Neural progenitor cell (in vitro differentiated cells): ENCODE results near the gene MS4A3. TPM values are rescaled to one million over a fixed set of nuclear protein-coding genes. Genes with fewer than 3 reads are reported as not detected.
"Not testable (repeated sequence)": the region's sequence is repeated elsewhere in the genome, so short reads cannot be mapped to it uniquely, and the experiment has no call there.

Source experiments
- DNase-seq: peaks from one replicate; pipeline ENCODE4 v3.0.0-alpha.2; 2016; ENCODE audit warnings: low spot score
- H2AFZ ChIP-seq: fragments of 200-600 bp; sonication (generic); replicated peaks from 2 replicates; pipeline ENCODE4 v1.6.1; 2016; ENCODE audit warnings: antibody characterized with exemption
- H3F3A ChIP-seq: fragments of 200-600 bp; sonication (generic); 2 replicates; pipeline ENCODE4 v1.6.1; 2016; ENCODE audit warnings: antibody characterized with exemption, low read depth
- H3K27ac ChIP-seq: fragments of 200-600 bp; sonication (generic); 2 replicates; pipeline ENCODE4 v1.5.1; 2016; ENCODE audit warnings: mild to moderate bottlenecking
- H3K27me3 ChIP-seq: fragments of 200-600 bp; sonication (generic); 2 replicates; pipeline ENCODE4 v1.6.1; 2016; ENCODE audit warnings: mild to moderate bottlenecking, moderate library complexity
- H3K36me3 ChIP-seq: fragments of 200-600 bp; sonication (generic); 2 replicates; pipeline ENCODE4 v1.5.1; 2016
- H3K4me1 ChIP-seq: fragments of 200-600 bp; sonication (generic); 2 replicates; pipeline ENCODE4 v1.6.1; 2016; ENCODE audit warnings: mixed run types
- H3K4me2 ChIP-seq: fragments of 200-600 bp; sonication (generic); 2 replicates; pipeline ENCODE4 v1.6.1; 2016
- H3K4me3 ChIP-seq: fragments of 200-600 bp; sonication (generic); 2 replicates; pipeline ENCODE4 v1.5.1; 2016
- H3K79me2 ChIP-seq: fragments of 200-600 bp; sonication (generic); 2 replicates; pipeline ENCODE4 v1.6.1; 2016; ENCODE audit warnings: low read depth
- H3K9ac ChIP-seq: fragments of 200-600 bp; sonication (generic); 2 replicates; pipeline ENCODE4 v1.6.1; 2016
- H3K9me3 ChIP-seq: fragments of 200-600 bp; sonication (generic); 2 replicates; pipeline ENCODE4 v1.5.1; 2016; ENCODE audit warnings: low read depth
- H4K20me1 ChIP-seq: fragments of 200-600 bp; sonication (generic); 2 replicates; pipeline ENCODE4 v1.6.1; 2016; ENCODE audit warnings: low read depth
- H3K27ac Mint-ChIP-seq: 3 replicates; pipeline ENCODE4 v1.8.0; 2021; ENCODE audit warnings: mixed read lengths
- H3K27me3 Mint-ChIP-seq: 2 replicates; pipeline ENCODE4 v1.8.0; 2022; ENCODE audit warnings: low read depth, mild to moderate bottlenecking, inconsistent platforms, moderate library complexity, mixed read lengths; ENCODE audit not compliant: insufficient read depth
- H3K36me3 Mint-ChIP-seq: 3 replicates; pipeline ENCODE4 v1.8.0; 2021; ENCODE audit warnings: mixed read lengths
- H3K4me1 Mint-ChIP-seq: 3 replicates; pipeline ENCODE4 v1.8.0; 2021; ENCODE audit warnings: mixed read lengths
- H3K4me3 Mint-ChIP-seq: 3 replicates; pipeline ENCODE4 v1.8.0; 2021; ENCODE audit warnings: mild to moderate bottlenecking, moderate library complexity, mixed read lengths
- H3K9me3 Mint-ChIP-seq: 3 replicates; pipeline ENCODE4 v1.8.0; 2020; ENCODE audit warnings: mixed read lengths
- EZH2 ChIP-seq: fragments of 200-600 bp; sonication (generic); IDR thresholded peaks from 2 replicates; pipeline ENCODE4 v1.6.1; 2017; ENCODE audit warnings: antibody characterized with exemption, mild to moderate bottlenecking, moderate library complexity
- EZH2phosphoT487 ChIP-seq: fragments of 200-600 bp; sonication (generic); IDR thresholded peaks from 2 replicates; pipeline ENCODE4 v1.6.1; 2017; ENCODE audit warnings: antibody characterized with exemption
- total RNA-seq: library from RNA; depleted of rRNA; stranded (reverse); fragments of >200 nt; gene quantifications from 2 replicates; pipeline ENCODE4 v1.2.3, GENCODE V29; 2015; ENCODE audit warnings: low replicate concordance
- TF ChIP-seq, protein P1 (sequence below): fragments of 200-600 bp; sonication (generic); IDR thresholded peaks from 2 replicates; pipeline ENCODE4 v1.5.1; 2017; ENCODE audit warnings: antibody characterized with exemption, mild to moderate bottlenecking

MS4A3 gene
- total RNA-seq, 1 donor from 2014 or later: not detected

DNA sequence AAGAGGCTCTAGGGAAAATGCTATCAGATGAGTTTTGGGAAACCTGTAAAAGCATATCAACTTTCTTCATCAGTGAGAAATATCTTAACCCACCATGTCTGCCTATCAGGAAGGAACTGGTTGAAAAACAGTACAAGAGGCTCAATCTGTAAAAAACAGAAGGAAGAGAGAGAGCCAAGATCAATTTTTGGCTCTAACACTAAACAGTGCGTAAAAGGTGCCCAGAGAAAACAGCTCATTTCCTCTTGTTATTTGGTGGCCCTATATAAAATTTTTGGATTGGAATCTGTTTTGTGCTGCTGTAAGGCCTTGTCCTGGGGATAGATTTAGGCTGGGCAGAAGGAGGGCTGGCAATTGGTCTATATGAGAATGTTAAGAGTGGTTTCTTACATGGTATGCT is 44.1 kb downstream of the MS4A3 start:
- Histone ChIP-seq H3K4me1 (no peaks in the 10 kb centered on the region), H3K4me2 (no peak overlapping the region), H3K27ac (no peak overlapping the region), H4K20me1 (no peaks in the 10 kb centered on the region), H2AFZ (no peak overlapping the region), H3K36me3 (no peaks in the 10 kb centered on the region), H3K9ac (no peak overlapping the region), H3K27me3 (no peaks in the 10 kb centered on the region), H3K79me2 (no peaks in the 10 kb centered on the region), H3F3A (no peaks in the 10 kb centered on the region), H3K4me3 (no peak overlapping the region), H3K9me3 (no peaks in the 10 kb centered on the region)
- H3K27ac Mint-ChIP-seq: no peak overlapping the region
- H3K4me3 Mint-ChIP-seq: no peak overlapping the region
- DNase-seq: no peak
- H3K9me3 Mint-ChIP-seq: no peaks in the 10 kb centered on the region
- TF ChIP-seq EZH2phosphoT487 (no peak), EZH2 (no peak)
- TF ChIP-seq, protein P1, sequence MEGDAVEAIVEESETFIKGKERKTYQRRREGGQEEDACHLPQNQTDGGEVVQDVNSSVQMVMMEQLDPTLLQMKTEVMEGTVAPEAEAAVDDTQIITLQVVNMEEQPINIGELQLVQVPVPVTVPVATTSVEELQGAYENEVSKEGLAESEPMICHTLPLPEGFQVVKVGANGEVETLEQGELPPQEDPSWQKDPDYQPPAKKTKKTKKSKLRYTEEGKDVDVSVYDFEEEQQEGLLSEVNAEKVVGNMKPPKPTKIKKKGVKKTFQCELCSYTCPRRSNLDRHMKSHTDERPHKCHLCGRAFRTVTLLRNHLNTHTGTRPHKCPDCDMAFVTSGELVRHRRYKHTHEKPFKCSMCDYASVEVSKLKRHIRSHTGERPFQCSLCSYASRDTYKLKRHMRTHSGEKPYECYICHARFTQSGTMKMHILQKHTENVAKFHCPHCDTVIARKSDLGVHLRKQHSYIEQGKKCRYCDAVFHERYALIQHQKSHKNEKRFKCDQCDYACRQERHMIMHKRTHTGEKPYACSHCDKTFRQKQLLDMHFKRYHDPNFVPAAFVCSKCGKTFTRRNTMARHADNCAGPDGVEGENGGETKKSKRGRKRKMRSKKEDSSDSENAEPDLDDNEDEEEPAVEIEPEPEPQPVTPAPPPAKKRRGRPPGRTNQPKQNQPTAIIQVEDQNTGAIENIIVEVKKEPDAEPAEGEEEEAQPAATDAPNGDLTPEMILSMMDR: no peak
- H3K4me1 Mint-ChIP-seq: no peaks in the 10 kb centered on the region
- peaks cover 2% of the 10 kb centered on the region for H3K27me3 Mint-ChIP-seq
- H3K36me3 Mint-ChIP-seq: no peaks in the 10 kb centered on the region

DNA sequence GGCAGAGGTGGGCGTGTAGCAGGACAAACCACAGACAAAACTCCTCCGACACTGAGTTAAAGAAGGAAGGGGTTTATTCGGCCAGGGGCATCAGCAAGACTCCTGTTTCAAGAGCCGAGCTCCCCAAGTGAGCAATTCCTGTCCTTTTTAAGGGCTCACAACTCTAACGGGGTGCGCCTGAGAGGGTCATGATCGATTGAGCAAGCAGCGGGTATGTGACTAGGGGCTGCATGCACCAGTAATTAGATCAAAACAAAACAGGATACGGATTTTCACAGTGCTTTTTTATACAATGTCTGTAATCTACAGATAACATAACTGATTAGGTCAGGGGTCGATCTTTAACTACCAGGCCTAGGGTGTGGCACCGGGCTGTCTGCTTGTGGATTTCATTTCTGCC is 44.9 kb downstream of the MS4A3 start:
- not testable (repeated sequence) for H3K4me1 ChIP-seq, H3K27me3 Mint-ChIP-seq, H3K4me2 ChIP-seq, H4K20me1 ChIP-seq, H3K9me3 ChIP-seq, H2AFZ ChIP-seq, H3K9me3 Mint-ChIP-seq, H3K79me2 ChIP-seq, H3K9ac ChIP-seq, H3K4me3 Mint-ChIP-seq, H3K4me1 Mint-ChIP-seq, H3K36me3 Mint-ChIP-seq, H3K27ac Mint-ChIP-seq, H3K27ac ChIP-seq, H3F3A ChIP-seq, H3K27me3 ChIP-seq, H3K4me3 ChIP-seq, DNase-seq, H3K36me3 ChIP-seq

DNA sequence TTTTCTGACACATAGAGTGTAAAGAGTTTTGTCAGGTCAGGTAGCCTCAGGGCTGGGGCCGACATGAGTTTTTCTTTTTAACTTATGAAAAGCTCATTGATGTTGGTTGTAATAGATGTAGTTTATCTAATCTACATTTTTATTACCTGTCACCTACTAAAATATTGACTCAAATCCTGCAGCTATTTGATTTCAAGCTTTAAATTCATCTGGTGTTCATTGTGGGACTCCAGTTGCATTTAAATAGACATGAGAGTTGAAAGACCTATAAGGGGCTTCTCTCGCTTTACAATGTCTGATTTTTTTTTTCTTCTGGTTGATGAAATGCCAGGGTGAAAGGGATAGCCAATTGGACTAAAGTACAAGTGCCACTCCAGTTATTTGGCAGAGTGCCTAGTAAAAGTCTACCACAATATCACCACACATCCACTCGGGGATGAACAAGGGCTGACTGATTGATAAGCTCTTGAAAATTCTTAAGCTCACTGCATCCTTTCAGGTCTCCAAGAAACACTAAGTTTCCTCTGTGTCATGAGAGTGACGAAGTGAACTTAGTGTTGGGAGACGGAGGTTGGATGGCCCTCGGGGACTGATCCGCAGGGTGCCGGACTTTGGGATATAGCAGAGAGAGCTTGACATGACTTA is 48.1 kb downstream of the MS4A3 start:
- not testable (repeated sequence) for H3K9me3 ChIP-seq, H3K9me3 Mint-ChIP-seq, H3K79me2 ChIP-seq, H3F3A ChIP-seq, DNase-seq, H3K27ac Mint-ChIP-seq, H3K4me1 Mint-ChIP-seq, H3K27ac ChIP-seq, H3K4me3 ChIP-seq, H4K20me1 ChIP-seq, H3K9ac ChIP-seq, H3K27me3 ChIP-seq, H3K36me3 Mint-ChIP-seq, H3K27me3 Mint-ChIP-seq, H3K4me2 ChIP-seq, H3K36me3 ChIP-seq, H2AFZ ChIP-seq, H3K4me3 Mint-ChIP-seq, H3K4me1 ChIP-seq

DNA sequence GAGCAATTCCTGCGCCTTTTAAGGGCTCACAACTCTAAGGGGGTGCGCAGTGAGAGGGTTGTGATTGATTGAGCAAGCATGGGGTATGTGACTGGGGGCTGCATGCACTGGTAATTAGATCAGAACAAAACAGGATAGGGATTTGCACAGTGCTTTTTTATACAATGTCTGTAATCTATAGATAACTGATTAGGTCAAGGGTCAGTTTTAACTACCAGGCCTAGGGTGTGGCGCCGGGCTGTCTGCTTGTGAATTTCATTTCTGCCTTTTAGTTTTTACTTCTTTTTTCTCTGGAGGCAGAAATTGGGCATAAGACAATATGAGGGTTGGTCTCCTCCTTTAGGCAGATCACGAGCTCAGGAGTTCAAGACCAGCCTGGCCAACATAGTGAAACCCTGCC is 52.2 kb downstream of the MS4A3 start:
- H3K4me3 ChIP-seq, DNase-seq, H3K4me1 Mint-ChIP-seq, H3F3A ChIP-seq, H3K4me1 ChIP-seq, H3K9me3 Mint-ChIP-seq, H2AFZ ChIP-seq, H3K27ac ChIP-seq, H3K4me3 Mint-ChIP-seq, H3K27me3 Mint-ChIP-seq, H3K36me3 Mint-ChIP-seq, H3K27me3 ChIP-seq, H3K27ac Mint-ChIP-seq, H3K9me3 ChIP-seq, H3K36me3 ChIP-seq, H4K20me1 ChIP-seq, H3K79me2 ChIP-seq, H3K9ac ChIP-seq, H3K4me2 ChIP-seq: not testable (repeated sequence)

DNA sequence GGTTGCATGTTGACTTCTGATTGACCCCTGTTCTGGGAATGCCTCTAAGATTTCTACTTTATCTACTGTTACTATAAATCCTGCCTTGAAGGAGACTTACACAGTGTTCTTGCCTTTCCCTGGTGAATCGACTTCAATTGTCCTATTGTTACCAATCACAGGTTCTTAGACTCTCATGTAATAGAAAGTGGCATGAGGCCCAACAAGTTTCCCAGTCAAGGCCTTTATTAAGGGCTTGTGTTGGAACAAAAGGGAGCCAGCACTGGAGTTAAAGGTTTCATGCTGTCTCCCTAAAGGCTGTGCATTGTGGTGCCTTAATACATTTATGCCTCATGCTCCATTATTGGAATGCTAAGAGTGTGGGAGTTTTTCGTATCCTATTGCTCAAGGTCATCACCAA is 55.3 kb downstream of the MS4A3 start:
- H3K36me3 Mint-ChIP-seq: no peaks in the 10 kb centered on the region
- no peak overlapping the region for H3K27ac ChIP-seq
- H3K27ac Mint-ChIP-seq: no peak overlapping the region
- H3K4me2 ChIP-seq: no peak overlapping the region
- H4K20me1 ChIP-seq: no peaks in the 10 kb centered on the region
- H3K9me3 Mint-ChIP-seq: no peaks in the 10 kb centered on the region
- H3K27me3 ChIP-seq: no peaks in the 10 kb centered on the region
- H3K36me3 ChIP-seq: no peaks in the 10 kb centered on the region
- no peak overlapping the region for H3K4me3 Mint-ChIP-seq
- H3K79me2 ChIP-seq: no peaks in the 10 kb centered on the region
- no peak overlapping the region for H3K9ac ChIP-seq
- no peak overlapping the region for H3K4me3 ChIP-seq
- no peaks in the 10 kb centered on the region for H3K27me3 Mint-ChIP-seq
- peaks cover 3% of the 10 kb centered on the region for H3K4me1 Mint-ChIP-seq
- H3K4me1 ChIP-seq: no peaks in the 10 kb centered on the region
- DNase-seq: no peak
- H3K9me3 ChIP-seq: no peaks in the 10 kb centered on the region
- H3F3A ChIP-seq: no peaks in the 10 kb centered on the region
- no peak overlapping the region for H2AFZ ChIP-seq
- no peak for TF ChIP-seq EZH2
